K562 (cell line): ENCODE data around the gene PHKA2. TPM values are rescaled to one million over a fixed set of nuclear protein-coding genes. Genes with fewer than 3 reads are reported as not detected.
A peak's percentile ranks its signal among the peaks of the same experiment; 100 is the strongest.

Source experiments
- ATAC-seq: fragments of 200-7000 bp; cut with Tn5 transposase; 3 replicates; pipeline ENCODE4 v1.9.1; 2020; ENCODE audit warnings: moderate library complexity
- BruUV-seq: library from RNA; stranded (reverse); fragments of 400-500 nt; replicated peaks from 2 replicates; lab custom pipeline; 2021; lab: Mats Ljungman, UMichigan
- CTCF ChIA-PET: fragments of 300-600 bp; formaldehyde crosslinking; extraction: SDS; loops from one replicate; lab custom pipeline; 2021; ENCODE audit warnings: low intra/inter-chr PET ratio; lab: Yijun Ruan, JAX
- POLR2A ChIA-PET: fragments of 300-600, 350-650 bp; sonication (Branson Sonifier 250); formaldehyde crosslinking; extraction: SDS; loops from one replicate; lab custom pipeline; 2021; ENCODE audit warnings: antibody characterized with exemption, inconsistent platforms; lab: Yijun Ruan, JAX
- DNase-seq, 4 experiments: peaks; one replicate each; pipeline versions ENCODE4 v3.0.0 to v3.0.0-alpha.2; 2011 to 2018; ENCODE audit warnings: low spot score in 3 of 4, mixed read lengths in 3 of 4; ENCODE audit errors: extremely low read depth in 1 of 4
- FAIRE-seq: peaks from 2 replicates; lab custom pipeline; 2011; peaks lifted over from hg19 to GRCh38; lab: Jason Lieb, UNC
- H2AFZ ChIP-seq: 2 replicates; pipeline ENCODE4 v1.6.0; 2011; ENCODE audit warnings: low read depth, low read length, control low read depth, inconsistent platforms
- H3K27ac ChIP-seq: fragments of 200-600 bp; 3 replicates; pipeline ENCODE4 v1.8.0; 2011; ENCODE audit warnings: low read depth, mild to moderate bottlenecking, control low read depth, inconsistent platforms, low read length, moderate library complexity, mixed read lengths; ENCODE audit errors: extremely low read depth
- H3K27me3 ChIP-seq, 2 experiments: fragments of 300-600 bp in 1 of 2; 2 replicates in 1 of 2; 3 replicates in 1 of 2; pipeline versions ENCODE4 v1.6.0 to v1.8.0; 2011; ENCODE audit warnings: inconsistent platforms in 2 of 2, low read length in 2 of 2, mild to moderate bottlenecking in 1 of 2, mixed read lengths in 1 of 2, moderate library complexity in 1 of 2; ENCODE audit not compliant: control insufficient read depth in 2 of 2, insufficient read depth in 2 of 2
- H3K36me3 ChIP-seq: fragments of 300-600 bp; 3 replicates; pipeline ENCODE4 v1.8.0; 2011; ENCODE audit warnings: mild to moderate bottlenecking, low read length, inconsistent platforms; ENCODE audit not compliant: control insufficient read depth, insufficient read depth
- H3K4me1 ChIP-seq, 2 experiments: fragments of 200-600 bp in 1 of 2; replicated peaks in 1 of 2; 2 replicates in 1 of 2; 3 replicates in 1 of 2; pipeline versions ENCODE4 v1.5.1 to v1.8.0; 2011; ENCODE audit warnings: inconsistent platforms in 2 of 2, low read length in 2 of 2, mild to moderate bottlenecking in 1 of 2, mixed read lengths in 1 of 2, moderate library complexity in 1 of 2; ENCODE audit not compliant: control insufficient read depth in 2 of 2, insufficient read depth in 2 of 2
- H3K4me2 ChIP-seq: 2 replicates; pipeline ENCODE4 v1.6.1; 2011; ENCODE audit warnings: low read length, control low read depth, inconsistent platforms, mixed read lengths; ENCODE audit not compliant: insufficient read depth
- H3K4me3 ChIP-seq: fragments of 200-600 bp; sonication (generic), shearing (Covaris generic); 2 replicates; pipeline ENCODE4 v1.5.1; 2016; ENCODE audit warnings: control low read depth, inconsistent platforms
- H3K79me2 ChIP-seq: fragments of 200-600 bp; 3 replicates; pipeline ENCODE4 v1.8.0; 2011; ENCODE audit warnings: low read length, inconsistent platforms; ENCODE audit not compliant: control insufficient read depth, insufficient read depth
- H3K9ac ChIP-seq, 2 experiments: 2 replicates each; pipeline versions ENCODE4 v1.6.0 to v1.6.1; 2011; ENCODE audit warnings: low read depth in 2 of 2, low read length in 2 of 2, control low read depth in 1 of 2, inconsistent platforms in 1 of 2, mild to moderate bottlenecking in 1 of 2, mixed read lengths in 1 of 2; ENCODE audit not compliant: insufficient read depth in 1 of 2
- H3K9me1 ChIP-seq: one replicate; pipeline ENCODE4 v1.6.0; 2011; ENCODE audit warnings: inconsistent platforms, mild to moderate bottlenecking, low read length, moderate library complexity; ENCODE audit not compliant: control insufficient read depth, insufficient read depth
- H3K9me3 ChIP-seq: replicated peaks from 2 replicates; pipeline ENCODE4 v1.5.1; 2011; ENCODE audit warnings: low read depth, low read length, inconsistent platforms; ENCODE audit not compliant: control insufficient read depth, insufficient read depth
- H4K20me1 ChIP-seq: replicated peaks from 2 replicates; pipeline ENCODE4 v1.6.1; 2011; ENCODE audit warnings: low read length, inconsistent platforms, mixed read lengths; ENCODE audit not compliant: control insufficient read depth, insufficient read depth
- CHD2 ChIP-seq: IDR thresholded peaks from 2 replicates; pipeline ENCODE4 v1.6.1; 2011; ENCODE audit warnings: low read depth, low read length
- CTBP1 ChIP-seq: fragments of 450-650 bp; IDR thresholded peaks from 2 replicates; pipeline ENCODE4 v1.6.1; 2016; ENCODE audit warnings: borderline replicate concordance
- FOSL1 ChIP-seq: fragments of 200-800 bp; sonication (Bioruptor generic); conservative IDR thresholded peaks from 2 replicates; pipeline ENCODE4 v1.6.1; 2016; ENCODE audit warnings: missing genetic modification characterization, missing compliant biosample characterization
- GABPA ChIP-seq: fragments of 200-800 bp; sonication (Bioruptor generic); conservative IDR thresholded peaks from 2 replicates; pipeline ENCODE4 v1.6.1; 2016; ENCODE audit warnings: low read depth, missing genetic modification characterization, missing compliant biosample characterization
- HDAC2 ChIP-seq: fragments of 450-650 bp; IDR thresholded peaks from 2 replicates; pipeline ENCODE4 v1.6.1; 2016; ENCODE audit warnings: mild to moderate bottlenecking
- KDM1A ChIP-seq, 2 experiments: fragments of 450-650 bp; IDR thresholded peaks; 2 replicates each; pipeline ENCODE4 v1.6.1; 2016; ENCODE audit warnings: mild to moderate bottlenecking in 2 of 2
- KLF10 ChIP-seq: fragments of 250-450 bp; sonication (Bioruptor Pico); IDR thresholded peaks from 2 replicates; pipeline ENCODE4 v1.6.1; 2021; ENCODE audit warnings: matching md5 sums
- RCOR1 ChIP-seq, 2 experiments: IDR thresholded peaks; 2 replicates each; pipeline ENCODE4 v1.6.1; 2012; ENCODE audit warnings: low read depth in 2 of 2, low read length in 2 of 2, borderline replicate concordance in 1 of 2, improper control_type of control experiment in 1 of 2
- SAFB ChIP-seq: fragments of 200-400 bp; formaldehyde crosslinking; IDR thresholded peaks from 2 replicates; pipeline ENCODE4 v1.6.1; 2017; ENCODE audit warnings: low read depth, low read length, borderline replicate concordance
- SNAPC5 ChIP-seq: fragments of 250-450 bp; sonication (Bioruptor Pico); IDR thresholded peaks from 2 replicates; pipeline ENCODE4 v1.8.0; 2021; ENCODE audit warnings: moderate library complexity, mild to moderate bottlenecking, inconsistent platforms
- THAP12 ChIP-seq: fragments of 250-450 bp; sonication (Bioruptor Pico); IDR thresholded peaks from 2 replicates; pipeline ENCODE4 v1.9.0; 2021; ENCODE audit warnings: mild to moderate bottlenecking, inconsistent platforms
- ZBTB7A ChIP-seq: IDR thresholded peaks from 2 replicates; pipeline ENCODE4 v1.6.1; 2011; ENCODE audit warnings: low read depth, mild to moderate bottlenecking, low read length, moderate library complexity, borderline replicate concordance; ENCODE audit not compliant: control insufficient read depth
- ZKSCAN8 ChIP-seq: fragments of 200-800 bp; sonication (Bioruptor generic); IDR thresholded peaks from 2 replicates; pipeline ENCODE4 v1.6.1; 2016; ENCODE audit warnings: missing genetic modification characterization, missing compliant biosample characterization
- ZNF232 ChIP-seq: sonication (generic); formaldehyde crosslinking; IDR thresholded peaks from 2 replicates; pipeline ENCODE4 v1.8.0; 2022; ENCODE audit warnings: mild to moderate bottlenecking, missing genetic modification reagents
- ZNF77 ChIP-seq: fragments of 250-450 bp; sonication (Bioruptor Pico); IDR thresholded peaks from 2 replicates; pipeline ENCODE4 v1.5.0; 2020
- WGBS: fragments of 100-300 bp; shearing (Covaris generic); methylation state at CpG from one replicate; pipeline ENCODE4 v1.1.6; 2016; ENCODE audit warnings: low coverage, mixed read lengths; ENCODE audit not compliant: insufficient coverage; ENCODE audit errors: missing lambda C conversion rate; 5-methylcytosine and 5-hydroxymethylcytosine counted together
- in situ Hi-C: fragments of 300-500 bp; cut with MboI; formaldehyde crosslinking; loops from 4 replicates; pipeline ENCODE4 v1.15.0; 2018; ENCODE audit warnings: inconsistent platforms, mixed read lengths
- intact Hi-C: fragments of 100-400 bp; cut with micrococcal nuclease; formaldehyde crosslinking; loops from 2 replicates; pipeline ENCODE4 v1.14.2; 2022
- polyA plus RNA-seq, 8 experiments: library from polyadenylated mRNA; depleted of rRNA in 4 of 8; stranded (reverse) in 5 of 8; unstranded in 3 of 8; fragments of >200 nt; fragmentation: Nextera tagmentation in 2 of 8; fragmentation: Illumina TruSeq in 1 of 8; extraction: Ambion mirVana in 2 of 8; extraction: Trizol in 1 of 8; gene quantifications; 2 replicates each; pipeline versions ENCODE4 v1.2.1 to v1.2.3, GENCODE V29; 2011 to 2014; ENCODE audit warnings: inconsistent platforms in 1 of 8, missing spikeins in 1 of 8
- total RNA-seq, 7 experiments: library from RNA; depleted of rRNA in 6 of 7; stranded (reverse); fragments of >200 nt in 6 of 7; fragmentation: Illumina TruSeq in 2 of 7; extraction: Trizol in 2 of 7; gene quantifications; 2 replicates each; pipeline versions ENCODE4 v1.2.1 to v1.2.3, GENCODE V29; 2011 to 2021; ENCODE audit warnings: low replicate concordance in 1 of 7

Gene PHKA2
- total and polyA plus RNA-seq, 9 of the 15 experiments (the other 6 are each of a cell fraction or from before 2014, with no cell fraction given): 2.8 to 33.1 (median 20.3) TPM

- H3K27ac ChIP-seq: no peak overlapping the region
- CTCF ChIA-PET: no interaction called here
- H3K9me3 ChIP-seq: no peaks in the 10 kb centered on the region
- H3K4me2 ChIP-seq: no peak overlapping the region
- H3K36me3 ChIP-seq: no peaks in the 10 kb centered on the region
- no peaks in the 10 kb centered on the region for H4K20me1 ChIP-seq
- H3K27me3 ChIP-seq: peaks cover 11 to 42% of the 10 kb centered on the region in 2 experiments
- FAIRE-seq (no peak), DNase-seq (no peak), ATAC-seq (no peak)
- H3K9ac ChIP-seq: no peak overlapping the region
- no peaks in the 10 kb centered on the region for H3K79me2 ChIP-seq
- in situ Hi-C loops: no loop called here
- 2% methylated on average over 26 of the region's 27 CpGs for WGBS
- H3K4me3 ChIP-seq: no peak overlapping the region
- TF ChIP-seq HDAC2: no peak
- TF ChIP-seq RCOR1 (IDR thresholded peaks at IDR 0.05; ENCODE audit: borderline replicate concordance in 1 of 2, low read depth in 2 of 2, low read length in 2 of 2): peak in 1 of 2 experiments; percentile 28; a peak in 1 of 4 replicates
- TF ChIP-seq FOSL1 (tag): peak; percentile 47
- peak; percentile 69 to 77; a peak in 3 of 4 replicates for TF ChIP-seq KDM1A (IDR thresholded peaks at IDR 0.05)
- no peak for TF ChIP-seq KLF10
- TF ChIP-seq, all 486 proteins: peak for 3
- intact Hi-C loops: no loop called here
- Histone ChIP-seq H3K4me1 (peaks cover 0 to 5% of the 10 kb centered on the region in 2 experiments; a peak in 2 of 5 replicates), H3K9me1 (no peaks in the 10 kb centered on the region), H2AFZ (no peak overlapping the region)
- BruUV-seq: no TSS peak
- POLR2A ChIA-PET: interaction anchor here (0.8 kb wide), 1 partner anchor 14 kb away, joined by 5 read pairs; no protein-coding TSS in a partner anchor
Measured at GRCh38 chrX:18873189-18873791, 110.6 kb downstream of the PHKA2 start.

GRCh38 chrX:18872621-18873020 is 111.3 kb downstream of the PHKA2 start:
- in situ Hi-C loops (no loop called here), intact Hi-C loops (no loop called here)
- ATAC-seq: no peak
- no peaks in the 10 kb centered on the region for H3K79me2 ChIP-seq
- H3K9ac ChIP-seq: no peak overlapping the region
- ChIA-PET CTCF (no interaction called here), POLR2A (no interaction called here)
- no peaks in the 10 kb centered on the region for H4K20me1 ChIP-seq
- H3K9me3 ChIP-seq: no peaks in the 10 kb centered on the region
- H3K4me2 ChIP-seq: no peak overlapping the region
- no peak for DNase-seq
- BruUV-seq: no TSS peak
- H3K27me3 ChIP-seq: peaks cover 11 to 42% of the 10 kb centered on the region in 2 experiments
- peaks cover 0 to 5% of the 10 kb centered on the region in 2 experiments; a peak in 2 of 5 replicates for H3K4me1 ChIP-seq
- 29% methylated on average over 6 of the region's 8 CpGs for WGBS
- no peak overlapping the region for H3K4me3 ChIP-seq
- no peak overlapping the region for H3K27ac ChIP-seq
- H3K9me1 ChIP-seq: no peaks in the 10 kb centered on the region
- FAIRE-seq: no peak
- no peak overlapping the region for H2AFZ ChIP-seq
- no peaks in the 10 kb centered on the region for H3K36me3 ChIP-seq
- TF ChIP-seq ZNF232 (CRISPR knock-in tag) (no peak), ZBTB7A (no peak), CTBP1 (no peak), CHD2 (no peak), ZKSCAN8 (CRISPR knock-in tag) (no peak), THAP12 (CRISPR knock-in tag) (no peak), GABPA (tag) (no peak), ZNF77 (CRISPR knock-in tag) (no peak), SAFB (no peak), SNAPC5 (CRISPR knock-in tag) (no peak)
